Keratinocyte (primary cell): ENCODE measurements around the gene CAPN14. TPM values are rescaled to one million over a fixed set of nuclear protein-coding genes. Genes with fewer than 3 reads are reported as not detected.

ENCODE experiments used
- DNase-seq: peaks from one replicate; pipeline ENCODE4 v3.0.0-alpha.2; 2011; ENCODE audit warnings: low read depth, missing footprints, low spot score
- FAIRE-seq: peaks from 2 replicates; lab custom pipeline; 2011; peaks lifted over from hg19 to GRCh38; lab: Jason Lieb, UNC
- H2AFZ ChIP-seq: 2 replicates; pipeline ENCODE4 v1.6.0; 2012; ENCODE audit warnings: low read length, control low read depth, inconsistent platforms; ENCODE audit not compliant: control insufficient read depth
- H3K27ac ChIP-seq: 2 replicates; pipeline ENCODE4 v1.5.1; 2011; ENCODE audit warnings: low read length; ENCODE audit not compliant: control insufficient read depth, insufficient read depth
- H3K27me3 ChIP-seq: 3 replicates; pipeline ENCODE4 v1.6.0; 2011; ENCODE audit warnings: low read length; ENCODE audit not compliant: control insufficient read depth, insufficient read depth; ENCODE audit errors: extremely low read depth
- H3K36me3 ChIP-seq, 2 experiments: 2 replicates in 1 of 2; 3 replicates in 1 of 2; pipeline ENCODE4 v1.5.1; 2011; ENCODE audit warnings: low read length in 2 of 2, mild to moderate bottlenecking in 1 of 2; ENCODE audit not compliant: control insufficient read depth in 2 of 2, insufficient read depth in 2 of 2; ENCODE audit errors: extremely low read depth in 1 of 2
- H3K4me1 ChIP-seq: 3 replicates; pipeline ENCODE4 v1.5.1; 2011; ENCODE audit warnings: low read length; ENCODE audit not compliant: control insufficient read depth, insufficient read depth; ENCODE audit errors: extremely low read depth
- H3K4me2 ChIP-seq: 3 replicates; pipeline ENCODE4 v1.6.0; 2011; ENCODE audit warnings: low read depth, low read length; ENCODE audit not compliant: control insufficient read depth, insufficient read depth; ENCODE audit errors: extremely low read depth
- H3K4me3 ChIP-seq, 3 experiments: fragments of 200-600 bp in 1 of 3; sonication (generic) in 1 of 3; 2 replicates in 2 of 3; 3 replicates in 1 of 3; pipeline ENCODE4 v1.5.1; 2011 to 2016; ENCODE audit warnings: low read length in 3 of 3, mild to moderate bottlenecking in 3 of 3, control low read depth in 2 of 3, inconsistent platforms in 1 of 3, low read depth in 1 of 3, mixed read lengths in 1 of 3, mixed run types in 1 of 3, moderate library complexity in 1 of 3; ENCODE audit not compliant: control insufficient read depth in 2 of 3, insufficient read depth in 2 of 3; ENCODE audit errors: extremely low read depth in 1 of 3
- H3K79me2 ChIP-seq: 2 replicates; pipeline ENCODE4 v1.6.0; 2012; ENCODE audit warnings: low read length; ENCODE audit not compliant: control insufficient read depth, insufficient read depth
- H3K9ac ChIP-seq: 3 replicates; pipeline ENCODE4 v1.6.0; 2011; ENCODE audit warnings: low read length; ENCODE audit not compliant: control insufficient read depth, insufficient read depth; ENCODE audit errors: extremely low read depth
- H3K9me1 ChIP-seq: 3 replicates; pipeline ENCODE4 v1.6.0; 2011; ENCODE audit warnings: low read length; ENCODE audit not compliant: control insufficient read depth, insufficient read depth; ENCODE audit errors: extremely low read depth
- H3K9me3 ChIP-seq: 2 replicates; pipeline ENCODE4 v1.5.1; 2012; ENCODE audit warnings: low read depth, low read length; ENCODE audit not compliant: control insufficient read depth
- H4K20me1 ChIP-seq: 3 replicates; pipeline ENCODE4 v1.6.0; 2011; ENCODE audit warnings: low read length; ENCODE audit not compliant: control insufficient read depth, insufficient read depth; ENCODE audit errors: extremely low read depth
- CTCF ChIP-seq, 3 experiments: IDR thresholded peaks in 1 of 3; conservative IDR thresholded peaks in 1 of 3; optimal IDR thresholded peaks in 1 of 3; 2 replicates in 2 of 3; 3 replicates in 1 of 3; pipeline versions ENCODE3 to v1.5.1; 2011; ENCODE audit warnings: low read length in 3 of 3, mild to moderate bottlenecking in 3 of 3, moderate library complexity in 2 of 3, control low read depth in 1 of 3, inconsistent platforms in 1 of 3; ENCODE audit not compliant: insufficient read depth in 2 of 3; ENCODE audit errors: extremely low read depth in 1 of 3
- EZH2 ChIP-seq: IDR thresholded peaks from one replicate; pipeline ENCODE4 v1.6.1; 2012; ENCODE audit warnings: inconsistent platforms, mild to moderate bottlenecking, low read length, moderate library complexity
- dilution Hi-C: fragments of 300-500 bp; cut with MboI; formaldehyde crosslinking; loops from one replicate; pipeline ENCODE4 v1.7.0; 2020; ENCODE audit warnings: low sequenced_read_pairs; ENCODE audit not compliant: extremely low pct_ligation_motif_present
- polyA plus RNA-seq, 5 experiments: library from polyadenylated mRNA; depleted of rRNA in 3 of 5; stranded (reverse) in 3 of 5; stranded (forward) in 1 of 5; unstranded in 1 of 5; fragments of >200 nt; gene quantifications; 1 replicate in 1 of 5; 2 replicates in 3 of 5; 3 replicates in 1 of 5; pipeline versions ENCODE4 v1.2.1 to v1.2.3, GENCODE V29; 2011 to 2012; ENCODE audit warnings: missing spikeins in 2 of 5, low read depth in 1 of 5, low replicate concordance in 1 of 5

CAPN14 gene
- polyA plus RNA-seq, 1 donor (not counting 4 experiments of a cell fraction or from before 2014, with no cell fraction given): 1.1 TPM

- Histone ChIP-seq H3K36me3 (no peaks in the 10 kb centered on the region), H3K9ac (no peak overlapping the region), H3K79me2 (no peaks in the 10 kb centered on the region), H3K27ac (no peak overlapping the region), H3K4me3 (no peak overlapping the region), H3K9me3 (no peaks in the 10 kb centered on the region), H2AFZ (no peak overlapping the region), H3K27me3 (peaks cover 10% of the 10 kb centered on the region), H3K9me1 (no peaks in the 10 kb centered on the region), H4K20me1 (no peaks in the 10 kb centered on the region), H3K4me1 (no peaks in the 10 kb centered on the region), H3K4me2 (no peak overlapping the region)
- no peak for DNase-seq
- FAIRE-seq: no peak
- dilution Hi-C loops: no loop called here
- TF ChIP-seq EZH2: no peak
- TF ChIP-seq CTCF (optimal IDR thresholded peaks at IDR 0.05 in 1 of 3, IDR thresholded peaks at IDR 0.05 in 1 of 3, conservative IDR thresholded peaks at IDR 0.05 in 1 of 3; ENCODE audit: extremely low read depth in 1 of 3, insufficient read depth in 2 of 3, low read length in 3 of 3): no peak
Observed at GRCh38 chr2:31147645-31148044, 69.7 kb downstream of the CAPN14 start.

- no peaks in the 10 kb centered on the region for H3K9me1 ChIP-seq
- H3K9me3 ChIP-seq: no peaks in the 10 kb centered on the region
- H3K4me1 ChIP-seq: no peaks in the 10 kb centered on the region
- H3K36me3 ChIP-seq: no peaks in the 10 kb centered on the region
- H3K4me3 ChIP-seq: no peak overlapping the region
- H3K79me2 ChIP-seq: no peaks in the 10 kb centered on the region
- no peaks in the 10 kb centered on the region for H3K27me3 ChIP-seq
- H2AFZ ChIP-seq: no peak overlapping the region
- dilution Hi-C loops: no loop called here
- FAIRE-seq (no peak), DNase-seq (no peak)
- no peak overlapping the region for H3K9ac ChIP-seq
- no peak overlapping the region for H3K27ac ChIP-seq
- H4K20me1 ChIP-seq: no peaks in the 10 kb centered on the region
- TF ChIP-seq CTCF (optimal IDR thresholded peaks at IDR 0.05 in 1 of 3, IDR thresholded peaks at IDR 0.05 in 1 of 3, conservative IDR thresholded peaks at IDR 0.05 in 1 of 3; ENCODE audit: extremely low read depth in 1 of 3, insufficient read depth in 2 of 3, low read length in 3 of 3) (no peak), EZH2 (no peak)
- no peak overlapping the region for H3K4me2 ChIP-seq
Observed at GRCh38 chr2:31142110-31142509, 75.2 kb downstream of the CAPN14 start.
